SH-SY5Y (cell line): ENCODE data around the gene CELSR3.

ENCODE experiments used
- GATA2 ChIP-seq: IDR thresholded peaks from 2 replicates; pipeline ENCODE4 v1.6.1; 2011; ENCODE audit warnings: mild to moderate bottlenecking, low read depth, low read length
- GATA3 ChIP-seq: IDR thresholded peaks from 2 replicates; pipeline ENCODE4 v1.6.1; 2011; ENCODE audit warnings: low read depth, mild to moderate bottlenecking, low read length, moderate library complexity

GRCh38 chr3:48591886-48592518 lies 70.7 kb downstream of the CELSR3 start:
- TF ChIP-seq GATA2 (no peak), GATA3 (no peak)
